Measurements from ENCODE around the gene TAF4. TPM values are rescaled to one million over a fixed set of nuclear protein-coding genes. Genes with fewer than 3 reads are reported as not detected.

The TAF4 gene
- total and polyA plus RNA-seq, 2 of the 13 experiments (the other 11 are each of a cell fraction or from before 2014, with no cell fraction given) = 5.9 to 12.0 TPM

- in situ Hi-C loops (cut with HindIII; ENCODE audit: extremely low pct_ligation_motif_present, low pct_unique_long_range_greater_than_20kb) (no loop called here), intact Hi-C loops (cut with micrococcal nuclease; ENCODE audit: unreplicated experiment) (no loop called here)
- ATAC-seq (no peak), FAIRE-seq (no peak), DNase-seq (ENCODE audit: low spot score) (no peak)
- ChIA-PET POLR2A (interaction anchor here (0.8 kb wide), 1 partner anchor 48 kb away, joined by 4 read pairs; no protein-coding TSS in a partner anchor), CTCF (ENCODE audit: low intra/inter-chr PET ratio, low total read pairs) (no interaction called here)
- 94% methylated on average over 23 of the region's 23 CpGs for WGBS (ENCODE audit: low lambda C conversion rate)
- H3K9ac ChIP-seq (ENCODE audit: insufficient read depth, low read depth, low read length) = no peak overlapping the region
- H2AFZ ChIP-seq (ENCODE audit: low read length) = no peak overlapping the region
- no peaks in the 10 kb centered on the region for H3K9me3 ChIP-seq (ENCODE audit: low read length)
- TF ChIP-seq MED8 (CRISPR knock-in tag; IDR thresholded peaks at IDR 0.05; ENCODE audit: insufficient replicate concordance) = peak; percentile 18
- peak; percentile 38; the same call in 1 of the 2 replicates for TF ChIP-seq ZBTB38 (CRISPR knock-in tag; IDR thresholded peaks at IDR 0.05)
- no peak for TF ChIP-seq NR2F2 (IDR thresholded peaks at IDR 0.05; ENCODE audit: borderline replicate concordance, low read depth)
- TF ChIP-seq NRL (CRISPR knock-in tag; IDR thresholded peaks at IDR 0.05; ENCODE audit: borderline replicate concordance) = peak; percentile 26; the same call in 1 of the 2 replicates
- TF ChIP-seq TRIM24 (CRISPR knock-in tag; IDR thresholded peaks at IDR 0.05) = no peak
- peak; percentile 17 for TF ChIP-seq AGO2 (optimal IDR thresholded peaks at IDR 0.05; ENCODE audit: low read depth, low read length)
- no peak for TF ChIP-seq ZBTB39 (CRISPR knock-in tag; IDR thresholded peaks at IDR 0.05)
- no peak for TF ChIP-seq CENPT (CRISPR knock-in tag; IDR thresholded peaks at IDR 0.05; ENCODE audit: low read depth)
- no peak for TF ChIP-seq RFX1 (IDR thresholded peaks at IDR 0.05)
- no peak for TF ChIP-seq CENPX (CRISPR knock-in tag; IDR thresholded peaks at IDR 0.05)
- peaks cover 22% of the 10 kb centered on the region; the same call in 1 of the 2 replicates for H4K20me1 ChIP-seq (ENCODE audit: insufficient read depth, low read length)
- H3K27ac ChIP-seq (ENCODE audit: extremely low read length, insufficient read depth, low read length) = no peak overlapping the region
- peaks cover 79% of the 10 kb centered on the region for H3K79me2 ChIP-seq (ENCODE audit: insufficient read depth, low read length)
- H3K36me3 ChIP-seq (replicated peaks in 1 of 2; ENCODE audit: control insufficient read depth in 1 of 2, insufficient read depth in 2 of 2, low read length in 2 of 2) = peaks cover 6 to 11% of the 10 kb centered on the region in 2 experiments
- H3K4me3 ChIP-seq (replicated peaks in 1 of 3; ENCODE audit: insufficient read depth in 1 of 3, low read depth in 2 of 3, low read length in 3 of 3) = no peak overlapping the region
- H3K27me3 ChIP-seq (ENCODE audit: control insufficient read depth in 1 of 2, insufficient read depth in 2 of 2, low read length in 2 of 2) = no peaks in the 10 kb centered on the region
- H3K4me1 ChIP-seq (ENCODE audit: insufficient read depth, low read length) = peaks cover 32% of the 10 kb centered on the region
- H3K4me2 ChIP-seq (ENCODE audit: low read depth, low read length) = no peak overlapping the region
- no TSS peak for BruUV-seq (replicated peaks)
These were observed 47.1 kb downstream of the TAF4 start for GRCh38 chr20:62018437-62019143.

All from HepG2 (cell line).